Measurements from ENCODE around the gene WFDC1.

Gene WFDC1

GRCh38 chr16:84252184-84252583, 42.5 kb upstream of the WFDC1 start:
- Mint-ChIP-seq H3K36me3 (ENCODE audit: low read depth) (no peaks in the 10 kb centered on the region), H3K27me3 (ENCODE audit: low read depth) (peaks cover 5% of the 10 kb centered on the region), H3K27ac (no peak overlapping the region), H3K4me1 (peaks cover 6% of the 10 kb centered on the region), H3K4me3 (no peak overlapping the region), H3K9me3 (peaks cover 2% of the 10 kb centered on the region)
- TF ChIP-seq, protein P1, sequence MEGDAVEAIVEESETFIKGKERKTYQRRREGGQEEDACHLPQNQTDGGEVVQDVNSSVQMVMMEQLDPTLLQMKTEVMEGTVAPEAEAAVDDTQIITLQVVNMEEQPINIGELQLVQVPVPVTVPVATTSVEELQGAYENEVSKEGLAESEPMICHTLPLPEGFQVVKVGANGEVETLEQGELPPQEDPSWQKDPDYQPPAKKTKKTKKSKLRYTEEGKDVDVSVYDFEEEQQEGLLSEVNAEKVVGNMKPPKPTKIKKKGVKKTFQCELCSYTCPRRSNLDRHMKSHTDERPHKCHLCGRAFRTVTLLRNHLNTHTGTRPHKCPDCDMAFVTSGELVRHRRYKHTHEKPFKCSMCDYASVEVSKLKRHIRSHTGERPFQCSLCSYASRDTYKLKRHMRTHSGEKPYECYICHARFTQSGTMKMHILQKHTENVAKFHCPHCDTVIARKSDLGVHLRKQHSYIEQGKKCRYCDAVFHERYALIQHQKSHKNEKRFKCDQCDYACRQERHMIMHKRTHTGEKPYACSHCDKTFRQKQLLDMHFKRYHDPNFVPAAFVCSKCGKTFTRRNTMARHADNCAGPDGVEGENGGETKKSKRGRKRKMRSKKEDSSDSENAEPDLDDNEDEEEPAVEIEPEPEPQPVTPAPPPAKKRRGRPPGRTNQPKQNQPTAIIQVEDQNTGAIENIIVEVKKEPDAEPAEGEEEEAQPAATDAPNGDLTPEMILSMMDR (IDR thresholded peaks at IDR 0.05; ENCODE audit: unreplicated experiment in 3 of 3) = no peak

DNA sequence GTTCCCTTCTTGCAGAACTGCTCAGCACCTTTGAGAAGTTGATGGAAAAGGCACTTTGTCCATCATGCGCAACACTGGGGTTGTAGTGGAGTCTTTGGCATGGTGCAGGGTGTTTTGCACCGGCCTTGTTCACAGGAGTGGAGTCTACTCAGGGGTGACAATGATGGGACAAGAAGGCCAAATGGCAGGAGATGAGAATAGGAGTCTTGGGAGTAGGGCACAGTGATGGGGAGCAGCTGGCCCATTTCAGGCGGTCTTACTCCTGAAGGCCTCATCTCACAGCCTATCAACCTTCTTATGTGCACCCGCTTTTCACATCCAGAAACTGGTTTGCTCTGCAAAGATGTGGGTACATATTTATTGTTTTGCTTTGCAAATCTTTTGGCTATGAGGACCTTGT, 41.5 kb upstream of the WFDC1 start:
- peaks cover 2% of the 10 kb centered on the region for H3K9me3 Mint-ChIP-seq
- H3K36me3 Mint-ChIP-seq (ENCODE audit: low read depth) = no peaks in the 10 kb centered on the region
- H3K4me3 Mint-ChIP-seq = no peak overlapping the region
- peaks cover 5% of the 10 kb centered on the region for H3K27me3 Mint-ChIP-seq (ENCODE audit: low read depth)
- peaks cover 6% of the 10 kb centered on the region for H3K4me1 Mint-ChIP-seq
- no peak overlapping the region for H3K27ac Mint-ChIP-seq
- TF ChIP-seq, protein P1 (IDR thresholded peaks at IDR 0.05; ENCODE audit: unreplicated experiment in 3 of 3) = no peak

DNA sequence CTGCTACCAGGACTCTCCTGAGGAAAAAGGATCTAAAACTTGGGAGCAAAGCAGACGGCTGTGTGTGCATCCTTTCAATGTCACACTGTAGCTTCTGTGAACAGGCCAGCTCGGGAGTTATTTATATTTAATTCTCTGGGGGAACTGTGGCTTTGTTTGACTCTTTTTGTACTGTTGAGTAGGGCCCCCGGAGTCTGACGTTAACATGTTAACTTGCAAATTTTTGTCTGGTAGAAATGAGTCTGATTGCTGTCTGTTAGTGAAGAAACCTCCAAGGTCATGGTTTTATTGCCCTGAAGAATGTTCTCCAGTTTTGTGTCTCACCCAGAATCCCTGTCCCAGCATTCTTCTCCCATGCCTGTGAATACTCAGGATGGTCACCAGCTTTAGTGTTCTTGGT, 40.6 kb upstream of the WFDC1 start:
- no peak overlapping the region for H3K27ac Mint-ChIP-seq
- peaks cover 5% of the 10 kb centered on the region for H3K27me3 Mint-ChIP-seq (ENCODE audit: low read depth)
- TF ChIP-seq, protein P1 (IDR thresholded peaks at IDR 0.05; ENCODE audit: unreplicated experiment in 3 of 3) = no peak
- no peak overlapping the region for H3K4me3 Mint-ChIP-seq
- peaks cover 2% of the 10 kb centered on the region for H3K9me3 Mint-ChIP-seq
- no peaks in the 10 kb centered on the region for H3K36me3 Mint-ChIP-seq (ENCODE audit: low read depth)
- H3K4me1 Mint-ChIP-seq = peaks cover 6% of the 10 kb centered on the region

DNA sequence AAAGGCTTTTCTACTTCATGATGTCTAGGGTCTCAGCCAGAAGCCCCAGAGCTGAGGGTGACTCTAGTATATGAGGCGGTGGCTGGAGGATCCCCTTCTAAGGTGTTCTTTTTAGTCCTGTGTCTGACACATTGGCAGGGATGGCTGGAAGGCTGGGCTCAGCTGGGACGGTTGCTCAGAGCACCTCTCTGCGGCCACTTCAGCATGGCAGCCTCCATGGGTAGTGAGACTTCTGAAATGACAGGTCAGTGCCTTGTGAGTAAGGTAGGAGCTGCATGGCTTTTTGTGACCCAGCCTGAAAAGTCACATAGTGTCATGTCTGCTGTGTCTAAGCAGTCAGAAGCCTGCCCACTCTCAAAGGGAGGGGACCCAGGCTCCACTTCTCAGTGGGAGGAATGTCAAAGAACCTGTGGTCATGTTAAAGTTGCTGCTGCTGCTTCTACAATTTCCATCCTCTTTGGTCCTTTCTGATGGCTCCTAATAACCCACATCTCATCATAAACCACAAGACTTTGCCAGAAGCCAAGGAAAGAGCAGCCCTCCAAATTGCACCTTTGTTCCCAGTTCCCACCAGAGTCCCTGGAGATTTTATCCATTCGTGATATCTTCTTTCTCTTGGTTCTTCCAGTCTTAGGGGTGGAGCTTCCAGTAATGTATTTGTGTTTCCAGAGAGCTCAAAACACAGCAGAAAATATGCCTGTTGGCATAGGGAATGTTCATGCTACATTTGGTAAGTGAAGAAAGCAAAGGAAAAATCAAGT, 39.4 kb upstream of the WFDC1 start:
- Mint-ChIP-seq H3K27me3 (ENCODE audit: low read depth) (peaks cover 5% of the 10 kb centered on the region), H3K9me3 (peaks cover 2% of the 10 kb centered on the region), H3K36me3 (ENCODE audit: low read depth) (no peaks in the 10 kb centered on the region), H3K4me1 (no peaks in the 10 kb centered on the region), H3K4me3 (no peak overlapping the region), H3K27ac (no peak overlapping the region)
- TF ChIP-seq, protein P1 (IDR thresholded peaks at IDR 0.05; ENCODE audit: unreplicated experiment in 3 of 3) = no peak

DNA sequence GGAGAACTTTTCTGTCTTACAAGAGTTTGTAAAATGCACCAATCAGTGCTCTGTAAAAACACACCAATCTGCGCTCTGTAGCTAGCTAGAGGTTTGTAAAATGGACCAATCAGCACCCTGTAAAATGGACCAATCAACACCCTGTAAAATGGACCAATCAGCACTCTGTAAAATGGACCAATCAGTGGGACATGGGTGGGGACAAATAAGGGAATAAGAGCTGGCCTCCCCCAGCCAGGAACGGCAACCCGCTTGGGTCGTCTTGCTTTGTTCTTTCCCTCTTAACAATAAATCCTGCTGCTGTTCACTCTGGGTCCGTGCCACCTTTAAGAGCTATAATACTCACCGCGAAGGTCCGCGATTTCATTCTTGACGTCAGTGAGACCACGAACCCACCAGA, 36.4 kb upstream of the WFDC1 start:
- Mint-ChIP-seq H3K27me3 (ENCODE audit: low read depth) (peaks cover 13% of the 10 kb centered on the region), H3K36me3 (ENCODE audit: low read depth) (no peaks in the 10 kb centered on the region), H3K4me3 (no peak overlapping the region), H3K27ac (no peak overlapping the region), H3K4me1 (no peaks in the 10 kb centered on the region), H3K9me3 (no peaks in the 10 kb centered on the region)
- TF ChIP-seq, protein P1 (IDR thresholded peaks at IDR 0.05; ENCODE audit: unreplicated experiment in 3 of 3) = no peak

DNA sequence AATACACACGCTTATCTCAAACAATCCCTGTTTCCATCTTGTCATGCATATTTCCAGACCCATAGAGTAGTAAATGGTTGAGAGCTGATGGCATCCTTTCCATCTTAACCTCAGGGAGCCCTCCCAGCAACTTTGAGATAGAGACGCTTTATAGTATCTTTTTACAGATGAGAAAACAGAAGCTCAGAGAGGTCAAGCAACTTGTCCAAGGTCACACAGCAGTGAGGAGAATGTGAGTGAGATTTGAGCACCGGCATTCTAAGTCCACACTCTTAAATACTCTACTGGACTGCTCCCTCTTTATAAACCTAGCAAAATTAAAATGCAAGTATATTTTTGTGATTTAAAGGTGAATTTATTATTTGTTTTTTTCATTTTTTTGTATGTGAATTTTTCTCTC, 35.0 kb upstream of the WFDC1 start:
- no peaks in the 10 kb centered on the region for H3K4me1 Mint-ChIP-seq
- TF ChIP-seq, protein P1 (IDR thresholded peaks at IDR 0.05; ENCODE audit: unreplicated experiment in 3 of 3) = no peak
- H3K4me3 Mint-ChIP-seq = no peak overlapping the region
- peaks cover 17% of the 10 kb centered on the region for H3K27me3 Mint-ChIP-seq (ENCODE audit: low read depth)
- H3K9me3 Mint-ChIP-seq = no peaks in the 10 kb centered on the region
- no peaks in the 10 kb centered on the region for H3K36me3 Mint-ChIP-seq (ENCODE audit: low read depth)
- H3K27ac Mint-ChIP-seq = no peak overlapping the region

Measured in nephron (organoid).